Fibroblast of skin of abdomen (primary cell): ENCODE data around the gene NES.

ENCODE experiments used
- DNase-seq: peaks from one replicate; pipeline ENCODE4 v3.0.0-alpha.2; 2013

NES gene

GRCh38 chr1:156704930-156705320, 27.7 kb upstream of the NES start:
- DNase-seq = peak; percentile 74

- DNase-seq = no peak
Measured at GRCh38 chr1:156704166-156704711, 27.0 kb upstream of the NES start.

GRCh38 chr1:156703741-156704140, 26.5 kb upstream of the NES start:
- DNase-seq = no peak

GRCh38 chr1:156703336-156703735, 26.1 kb upstream of the NES start:
- no peak for DNase-seq

- DNase-seq = no peak
Measured at GRCh38 chr1:156700736-156701531, 23.7 kb upstream of the NES start.

- no peak for DNase-seq
Measured at GRCh38 chr1:156698995-156699394, 21.8 kb upstream of the NES start.

GRCh38 chr1:156697481-156697880, 20.3 kb upstream of the NES start:
- DNase-seq = no peak

- no peak for DNase-seq
Measured at GRCh38 chr1:156696755-156697154, 19.5 kb upstream of the NES start.

GRCh38 chr1:156694690-156694962, 17.4 kb upstream of the NES start:
- no peak for DNase-seq

- no peak for DNase-seq
Measured at GRCh38 chr1:156693848-156694689, 16.9 kb upstream of the NES start.

GRCh38 chr1:156692925-156693847, 16.0 kb upstream of the NES start:
- peak; percentile 62 for DNase-seq

- no peak for DNase-seq
Measured at GRCh38 chr1:156692441-156692924, 15.3 kb upstream of the NES start.

GRCh38 chr1:156691665-156692440, 14.6 kb upstream of the NES start:
- peak; percentile 53 for DNase-seq

- DNase-seq = no peak
Measured at GRCh38 chr1:156691191-156691590, 14.0 kb upstream of the NES start.

GRCh38 chr1:156690675-156691036, 13.4 kb upstream of the NES start:
- DNase-seq = no peak

- no peak for DNase-seq
Measured at GRCh38 chr1:156689953-156690674, 12.9 kb upstream of the NES start.

- DNase-seq = peak; percentile 82
Measured at GRCh38 chr1:156689035-156689952, 12.1 kb upstream of the NES start.

- DNase-seq = no peak
Measured at GRCh38 chr1:156684227-156684782, 7.1 kb upstream of the NES start.

GRCh38 chr1:156682166-156682890, 5.1 kb upstream of the NES start:
- no peak for DNase-seq
